ENCODE results near the gene NANOG. TPM values are rescaled to one million over a fixed set of nuclear protein-coding genes. Genes with fewer than 3 reads are reported as not detected.
A peak's percentile ranks its signal among the peaks of the same experiment; 100 is the strongest.
"Not testable (repeated sequence)": the region's sequence is repeated elsewhere in the genome, so short reads cannot be mapped to it uniquely, and the experiment has no call there.

Gene NANOG
- total RNA-seq, 1 donor from 2014 or later, result not detected

GRCh38 chr12:7801460-7801859 is 12.3 kb downstream of the NANOG start:
- no peak for DNase-seq (ENCODE audit: low spot score in 2 of 2)
- intact Hi-C loops (cut with DNase I), result loop anchor here (10.0 kb wide), 1 partner anchor 127 kb away; no protein-coding TSS in a partner anchor
- Histone ChIP-seq H3K4me1 (no peaks in the 10 kb centered on the region), H3K36me3 (no peaks in the 10 kb centered on the region), H3K27ac (no peak overlapping the region), H3K9me3 (no peaks in the 10 kb centered on the region), H3K27me3 (no peaks in the 10 kb centered on the region), H3K4me3 (no peak overlapping the region)
- TF ChIP-seq CTCF (IDR thresholded peaks at IDR 0.05), result no peak

GRCh38 chr12:7806319-7806718 is 17.1 kb downstream of the NANOG start:
- not testable (repeated sequence) for H3K4me3 ChIP-seq; H3K4me1 ChIP-seq; H3K27ac ChIP-seq; DNase-seq (ENCODE audit: low spot score in 2 of 2); H3K36me3 ChIP-seq; H3K9me3 ChIP-seq; H3K27me3 ChIP-seq
- intact Hi-C loops (cut with DNase I), result loop anchor here (10.0 kb wide), 1 partner anchor 132 kb away; no protein-coding TSS in a partner anchor

GRCh38 chr12:7806863-7807487 is 17.8 kb downstream of the NANOG start:
- Histone ChIP-seq H3K27ac (no peak overlapping the region), H3K36me3 (no peaks in the 10 kb centered on the region), H3K27me3 (no peaks in the 10 kb centered on the region), H3K4me1 (no peaks in the 10 kb centered on the region), H3K4me3 (no peak overlapping the region), H3K9me3 (no peaks in the 10 kb centered on the region)
- DNase-seq (ENCODE audit: low spot score in 2 of 2), result peak in 1 of 2 donors; percentile 73
- TF ChIP-seq CTCF (IDR thresholded peaks at IDR 0.05), result peak; percentile 24 to 70 (median 57)
- intact Hi-C loops (cut with DNase I), result loop anchor here (10.0 kb wide), 1 partner anchor 132 kb away; no protein-coding TSS in a partner anchor

- H3K9me3 ChIP-seq; H3K27me3 ChIP-seq; H3K36me3 ChIP-seq; H3K27ac ChIP-seq; DNase-seq (ENCODE audit: low spot score in 2 of 2); H3K4me3 ChIP-seq; intact Hi-C loops (cut with DNase I); H3K4me1 ChIP-seq: not testable (repeated sequence)
Measured at GRCh38 chr12:7825754-7826153, 36.6 kb downstream of the NANOG start.

GRCh38 chr12:7829737-7830136 is 40.5 kb downstream of the NANOG start:
- H3K4me3 ChIP-seq; DNase-seq (ENCODE audit: low spot score in 2 of 2); H3K4me1 ChIP-seq; H3K27ac ChIP-seq; H3K36me3 ChIP-seq; H3K9me3 ChIP-seq; intact Hi-C loops (cut with DNase I); H3K27me3 ChIP-seq: not testable (repeated sequence)

GRCh38 chr12:7832059-7832696 is 43.0 kb downstream of the NANOG start:
- Histone ChIP-seq H3K4me3 (no peak overlapping the region), H3K36me3 (no peaks in the 10 kb centered on the region), H3K27me3 (no peaks in the 10 kb centered on the region), H3K4me1 (no peaks in the 10 kb centered on the region), H3K9me3 (no peaks in the 10 kb centered on the region), H3K27ac (no peak overlapping the region)
- no peak for DNase-seq (ENCODE audit: low spot score in 2 of 2)
- peak in 1 of 3 experiments; percentile 30 for TF ChIP-seq CTCF (IDR thresholded peaks at IDR 0.05)
- intact Hi-C loops (cut with DNase I), result no loop called here

GRCh38 chr12:7833201-7833600 is 44.0 kb downstream of the NANOG start:
- H3K4me1 ChIP-seq; intact Hi-C loops (cut with DNase I); H3K36me3 ChIP-seq; DNase-seq (ENCODE audit: low spot score in 2 of 2); H3K27ac ChIP-seq; H3K4me3 ChIP-seq; H3K27me3 ChIP-seq; H3K9me3 ChIP-seq: not testable (repeated sequence)
